ENCODE data around the gene R3HDM2.

DNA sequence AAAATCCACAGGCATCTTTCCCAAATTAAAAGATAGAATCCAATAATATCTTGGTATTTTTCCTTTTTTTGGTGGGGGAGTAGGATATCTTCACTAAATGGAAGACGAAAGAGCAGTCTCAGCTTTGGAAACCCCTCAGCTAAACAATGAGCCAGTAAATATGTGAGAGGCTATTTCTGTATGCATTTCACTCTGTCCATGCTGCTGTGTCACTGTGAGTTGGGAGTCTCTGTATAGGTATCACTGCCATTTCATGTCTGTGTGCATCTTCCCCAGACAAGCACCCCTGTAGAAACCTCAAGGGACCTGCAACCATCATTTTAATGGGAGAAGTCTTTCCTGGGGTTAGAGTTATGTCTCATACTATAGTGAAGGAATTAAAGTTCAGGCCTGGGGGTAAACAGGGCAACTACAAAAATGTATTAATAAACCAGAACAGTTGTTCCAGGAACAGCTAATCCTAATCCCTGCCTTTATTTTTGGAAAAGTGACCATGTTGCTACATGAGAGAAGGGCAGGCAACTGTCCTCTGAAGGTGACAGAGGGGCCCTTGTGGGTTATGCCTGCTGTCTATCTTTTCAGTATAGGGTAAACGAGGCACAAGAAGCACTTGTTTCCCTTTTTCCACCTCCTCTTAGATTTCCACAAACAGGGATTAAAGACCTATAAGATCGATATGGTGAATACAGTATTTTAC is 168.6 kb downstream of the R3HDM2 start:
- TF ChIP-seq EGR1 (IDR thresholded peaks at IDR 0.05; ENCODE audit: low read depth in 2 of 2) (no peak), GABPA (IDR thresholded peaks at IDR 0.05 in 1 of 2, conservative IDR thresholded peaks at IDR 0.05 in 1 of 2) (no peak), RAD21 (IDR thresholded peaks at IDR 0.05) (no peak), FOXA1 (IDR thresholded peaks at IDR 0.05) (no peak), TAF1 (conservative IDR thresholded peaks at IDR 0.05) (no peak), SP1 (IDR thresholded peaks at IDR 0.05) (no peak), JUND (IDR thresholded peaks at IDR 0.05) (no peak), REST (IDR thresholded peaks at IDR 0.05) (no peak), NR2F2 (IDR thresholded peaks at IDR 0.05) (no peak)
- TF ChIP-seq, protein P1, sequence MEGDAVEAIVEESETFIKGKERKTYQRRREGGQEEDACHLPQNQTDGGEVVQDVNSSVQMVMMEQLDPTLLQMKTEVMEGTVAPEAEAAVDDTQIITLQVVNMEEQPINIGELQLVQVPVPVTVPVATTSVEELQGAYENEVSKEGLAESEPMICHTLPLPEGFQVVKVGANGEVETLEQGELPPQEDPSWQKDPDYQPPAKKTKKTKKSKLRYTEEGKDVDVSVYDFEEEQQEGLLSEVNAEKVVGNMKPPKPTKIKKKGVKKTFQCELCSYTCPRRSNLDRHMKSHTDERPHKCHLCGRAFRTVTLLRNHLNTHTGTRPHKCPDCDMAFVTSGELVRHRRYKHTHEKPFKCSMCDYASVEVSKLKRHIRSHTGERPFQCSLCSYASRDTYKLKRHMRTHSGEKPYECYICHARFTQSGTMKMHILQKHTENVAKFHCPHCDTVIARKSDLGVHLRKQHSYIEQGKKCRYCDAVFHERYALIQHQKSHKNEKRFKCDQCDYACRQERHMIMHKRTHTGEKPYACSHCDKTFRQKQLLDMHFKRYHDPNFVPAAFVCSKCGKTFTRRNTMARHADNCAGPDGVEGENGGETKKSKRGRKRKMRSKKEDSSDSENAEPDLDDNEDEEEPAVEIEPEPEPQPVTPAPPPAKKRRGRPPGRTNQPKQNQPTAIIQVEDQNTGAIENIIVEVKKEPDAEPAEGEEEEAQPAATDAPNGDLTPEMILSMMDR (IDR thresholded peaks at IDR 0.05; ENCODE audit: low read depth, low read length, missing input control): no peak

All from liver (tissue), 3 donors.